Mesenchymal stem cell (in vitro differentiated cells and primary cell): ENCODE results near the gene VMP1.
A peak's percentile ranks its signal among the peaks of the same experiment; 100 is the strongest.

Source experiments
- DNase-seq: peaks from one replicate; pipeline ENCODE4 v3.0.0-alpha.2; 2013
- H2AFZ ChIP-seq: one replicate; pipeline ENCODE4 v1.6.1; 2013; ENCODE audit warnings: low read depth, mild to moderate bottlenecking, control low read depth, inconsistent platforms, low read length, moderate library complexity
- H2AK5ac ChIP-seq: 2 replicates; pipeline ENCODE4 v1.6.1; 2013; ENCODE audit warnings: low read length, moderate library complexity, mild to moderate bottlenecking, inconsistent platforms; ENCODE audit not compliant: severe bottlenecking
- H2BK120ac ChIP-seq: one replicate; pipeline ENCODE4 v1.6.1; 2013; ENCODE audit warnings: low read depth, mild to moderate bottlenecking, inconsistent platforms, low read length, moderate library complexity
- H2BK12ac ChIP-seq, 2 experiments: one replicate each; pipeline ENCODE4 v1.6.1; 2013; ENCODE audit warnings: inconsistent platforms in 2 of 2, low read length in 2 of 2, mild to moderate bottlenecking in 2 of 2, moderate library complexity in 2 of 2, control low read depth in 1 of 2
- H2BK15ac ChIP-seq: one replicate; pipeline ENCODE4 v1.6.1; 2013; ENCODE audit warnings: mild to moderate bottlenecking, low read depth, inconsistent platforms; ENCODE audit not compliant: poor library complexity, severe bottlenecking
- H2BK5ac ChIP-seq: 2 replicates; pipeline ENCODE4 v1.6.1; 2013; ENCODE audit warnings: low read depth, mild to moderate bottlenecking, low read length, control low read depth, inconsistent platforms; ENCODE audit not compliant: poor library complexity, severe bottlenecking
- H3K14ac ChIP-seq, 2 experiments: one replicate each; pipeline ENCODE4 v1.6.1; 2013; ENCODE audit warnings: inconsistent platforms in 2 of 2, low read length in 2 of 2, control low read depth in 1 of 2, mild to moderate bottlenecking in 1 of 2, moderate library complexity in 1 of 2
- H3K18ac ChIP-seq, 2 experiments: one replicate each; pipeline ENCODE4 v1.6.1; 2013; ENCODE audit warnings: inconsistent platforms in 2 of 2, low read length in 2 of 2, control low read depth in 1 of 2, low read depth in 1 of 2, mild to moderate bottlenecking in 1 of 2
- H3K23ac ChIP-seq, 2 experiments: one replicate each; pipeline ENCODE4 v1.6.1; 2013; ENCODE audit warnings: inconsistent platforms in 2 of 2, low read length in 2 of 2, mild to moderate bottlenecking in 2 of 2, moderate library complexity in 2 of 2, control low read depth in 1 of 2
- H3K27ac ChIP-seq: 2 replicates; pipeline ENCODE4 v1.5.1; 2013; ENCODE audit warnings: mild to moderate bottlenecking, moderate library complexity, low read length, control low read depth, inconsistent platforms; ENCODE audit not compliant: poor library complexity, severe bottlenecking
- H3K27me3 ChIP-seq, 2 experiments: 2 replicates each; pipeline versions ENCODE4 v1.6.1 to v1.7.0; 2013; ENCODE audit warnings: low read length in 2 of 2, mild to moderate bottlenecking in 2 of 2, moderate library complexity in 2 of 2, control low read depth in 1 of 2, inconsistent platforms in 1 of 2; ENCODE audit not compliant: control insufficient read depth in 1 of 2, insufficient read depth in 1 of 2
- H3K36me3 ChIP-seq, 2 experiments: 2 replicates each; pipeline versions ENCODE4 v1.6.1 to v1.7.0; 2013; ENCODE audit warnings: low read length in 2 of 2, control low read depth in 1 of 2, inconsistent platforms in 1 of 2, low read depth in 1 of 2, mild to moderate bottlenecking in 1 of 2; ENCODE audit not compliant: insufficient read depth in 2 of 2, control insufficient read depth in 1 of 2
- H3K4ac ChIP-seq, 2 experiments: one replicate each; pipeline ENCODE4 v1.6.1; 2013; ENCODE audit warnings: inconsistent platforms in 2 of 2, low read length in 2 of 2, mild to moderate bottlenecking in 2 of 2, moderate library complexity in 2 of 2, control low read depth in 1 of 2, low read depth in 1 of 2
- H3K4me1 ChIP-seq: 2 replicates; pipeline ENCODE4 v1.6.1; 2013; ENCODE audit warnings: low read depth, low read length, control low read depth; ENCODE audit not compliant: control insufficient read depth, insufficient read depth
- H3K4me2 ChIP-seq: 2 replicates; pipeline ENCODE4 v1.6.1; 2013; ENCODE audit warnings: low read length, mild to moderate bottlenecking, inconsistent platforms; ENCODE audit not compliant: poor library complexity, severe bottlenecking
- H3K4me3 ChIP-seq, 2 experiments: 2 replicates each; pipeline versions ENCODE4 v1.5.1 to v1.7.0; 2013; ENCODE audit warnings: low read length in 2 of 2, mild to moderate bottlenecking in 2 of 2, control low read depth in 1 of 2, low read depth in 1 of 2; ENCODE audit not compliant: insufficient read depth in 1 of 2
- H3K79me1 ChIP-seq: replicated peaks from 2 replicates; pipeline ENCODE4 v1.6.1; 2013; ENCODE audit warnings: mild to moderate bottlenecking, control low read depth, low read length, inconsistent platforms; ENCODE audit not compliant: poor library complexity, severe bottlenecking
- H3K9ac ChIP-seq: 2 replicates; pipeline ENCODE4 v1.7.0; 2013; ENCODE audit warnings: mild to moderate bottlenecking, low read length, moderate library complexity
- H3K9me3 ChIP-seq: 2 replicates; pipeline ENCODE4 v1.7.0; 2013; ENCODE audit warnings: mild to moderate bottlenecking, low read length; ENCODE audit not compliant: control insufficient read depth
- H4K8ac ChIP-seq: one replicate; pipeline ENCODE4 v1.6.1; 2013; ENCODE audit warnings: inconsistent platforms, mild to moderate bottlenecking, low read length, moderate library complexity
- H4K91ac ChIP-seq: one replicate; pipeline ENCODE4 v1.6.1; 2013; ENCODE audit warnings: mild to moderate bottlenecking, low read length, inconsistent platforms
- WGBS: methylation state at CpG from one replicate; pipeline ENCODE4 v1.1.7; 2013; ENCODE audit warnings: mixed read lengths; 5-methylcytosine and 5-hydroxymethylcytosine counted together

Gene VMP1

DNA sequence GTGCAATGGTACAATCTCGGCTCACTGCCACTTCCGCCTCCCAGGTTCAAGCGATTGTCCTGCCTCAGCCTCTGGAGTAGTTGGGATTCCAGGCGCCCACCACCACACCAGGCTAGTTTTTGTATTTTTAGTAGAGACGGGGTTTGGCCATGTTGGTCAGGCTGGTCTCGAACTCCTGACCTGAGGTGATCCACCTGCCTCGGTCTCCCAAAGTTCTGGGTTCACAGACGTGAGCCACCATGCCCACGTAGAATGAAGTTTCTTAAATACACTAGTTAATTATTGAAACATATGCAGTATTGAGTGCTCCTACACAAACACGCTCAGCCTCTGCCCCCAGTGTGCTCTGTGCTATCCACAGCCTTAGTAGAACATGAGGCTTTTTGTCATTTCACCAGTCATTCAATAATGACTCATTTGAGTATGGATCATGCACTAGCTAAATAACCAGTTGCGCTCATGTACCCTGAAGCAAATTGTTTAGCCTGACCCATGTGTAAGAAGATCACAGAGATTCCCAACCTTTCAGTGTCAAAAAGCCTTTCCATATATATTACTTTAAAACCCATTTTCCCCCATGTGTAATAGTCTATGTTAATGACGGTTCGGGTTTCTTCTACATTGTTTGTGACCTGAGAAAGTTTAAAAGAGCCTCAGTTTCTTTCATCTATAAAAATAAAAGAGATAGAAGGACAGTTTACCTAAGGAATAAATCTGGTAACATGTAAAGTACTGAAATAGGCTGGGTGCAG, 135.6 kb downstream of the VMP1 start:
- H3K9ac ChIP-seq, result peak overlapping the region; percentile 99

GRCh38 chr17:59844884-59845594, 137.6 kb downstream of the VMP1 start:
- Histone ChIP-seq H3K4me3 (no peak overlapping the region), H3K79me1 (no peaks in the 10 kb centered on the region), H2BK5ac (peak overlapping the region; percentile 95), H3K4ac (no peak overlapping the region), H2AFZ (no peak overlapping the region), H3K9ac (peak overlapping the region; percentile 99), H3K4me1 (peaks cover 10% of the 10 kb centered on the region), H4K8ac (no peak overlapping the region), H3K4me2 (no peak overlapping the region), H3K27me3 (no peaks in the 10 kb centered on the region), H3K14ac (no peak overlapping the region), H2BK15ac (no peak overlapping the region), H3K18ac (peak overlapping the region in 1 of 2 experiments; percentile 62), H2BK12ac (no peak overlapping the region), H3K9me3 (no peaks in the 10 kb centered on the region), H2BK120ac (no peak overlapping the region), H3K36me3 (peaks cover 0 to 22% of the 10 kb centered on the region in 2 experiments), H3K27ac (peak overlapping the region; percentile 100), H4K91ac (no peak overlapping the region), H3K23ac (no peak overlapping the region), H2AK5ac (no peak overlapping the region)
- WGBS, result 83% methylated on average over 1 of the region's 3 CpGs
- peak; percentile 68 for DNase-seq

More for the DNA sequence above, 135.6 kb downstream of the VMP1 start:
- no peak overlapping the region for H2AFZ ChIP-seq
- peaks cover 0 to 37% of the 10 kb centered on the region in 2 experiments for H3K36me3 ChIP-seq
- H4K91ac ChIP-seq, result no peak overlapping the region
- H3K23ac ChIP-seq, result no peak overlapping the region
- no peaks in the 10 kb centered on the region for H3K9me3 ChIP-seq
- no peak overlapping the region for H2BK120ac ChIP-seq
- H3K18ac ChIP-seq, result peak overlapping the region; percentile 19 to 28
- H2AK5ac ChIP-seq, result no peak overlapping the region
- H2BK5ac ChIP-seq, result no peak overlapping the region
- H3K27me3 ChIP-seq, result no peaks in the 10 kb centered on the region
- H3K4me2 ChIP-seq, result no peak overlapping the region
- DNase-seq, result peak; percentile 98
- H2BK15ac ChIP-seq, result no peak overlapping the region
- peak overlapping the region; percentile 12 for H4K8ac ChIP-seq
- H3K4me3 ChIP-seq, result peak overlapping the region in 1 of 2 experiments; percentile 14
- peaks cover 10% of the 10 kb centered on the region for H3K4me1 ChIP-seq
- 33% methylated on average over 6 of the region's 13 CpGs for WGBS
- H3K4ac ChIP-seq, result no peak overlapping the region
- no peaks in the 10 kb centered on the region for H3K79me1 ChIP-seq
- H2BK12ac ChIP-seq, result no peak overlapping the region
- H3K27ac ChIP-seq, result peak overlapping the region; percentile 99
- no peak overlapping the region for H3K14ac ChIP-seq

DNA sequence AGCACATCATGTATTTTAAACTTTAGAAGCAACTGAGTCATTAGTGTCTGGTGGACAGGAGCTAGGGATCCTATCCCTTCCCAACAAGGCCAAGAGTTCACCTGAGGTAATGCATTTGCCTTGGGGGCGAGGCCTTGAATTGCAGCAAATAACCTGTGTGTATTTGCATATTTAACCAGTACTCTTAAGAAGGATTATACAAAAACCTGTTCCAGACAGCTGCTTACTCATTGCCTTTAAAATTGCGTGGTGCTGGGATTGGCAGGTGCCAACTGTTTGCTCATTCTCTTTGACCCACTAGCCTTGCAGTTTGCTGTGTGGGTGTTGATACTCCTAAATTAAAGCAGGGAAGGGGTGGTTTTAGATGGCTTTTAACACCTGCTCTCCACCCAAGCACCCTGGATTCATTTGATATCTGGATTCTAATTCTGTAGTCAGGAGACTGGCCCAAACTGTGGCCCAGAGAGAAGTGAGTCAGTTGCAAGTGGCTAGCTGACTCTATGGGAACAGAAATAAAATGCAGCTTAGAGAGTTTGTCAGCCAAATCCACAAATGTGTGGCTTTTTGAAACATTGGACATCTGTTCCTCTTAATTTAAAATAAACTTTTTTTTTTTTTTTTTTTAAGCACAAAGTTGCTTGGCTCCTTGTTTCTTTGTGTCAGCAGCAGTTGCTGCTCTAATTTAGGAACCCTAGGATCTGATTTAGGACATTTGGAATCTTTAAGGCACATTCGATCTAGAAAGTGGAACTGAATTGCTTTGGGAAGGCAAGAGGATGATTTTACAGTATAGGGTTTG, 138.3 kb downstream of the VMP1 start:
- Histone ChIP-seq H3K36me3 (peaks cover 0 to 15% of the 10 kb centered on the region in 2 experiments), H3K9ac (peak overlapping the region; percentile 99), H3K4ac (peak overlapping the region in 1 of 2 experiments; percentile 24), H3K4me2 (no peak overlapping the region), H3K14ac (no peak overlapping the region), H3K4me3 (peak overlapping the region in 1 of 2 experiments; percentile 43), H3K23ac (no peak overlapping the region), H3K27me3 (no peaks in the 10 kb centered on the region), H2BK12ac (peak overlapping the region in 1 of 2 experiments; percentile 54), H2AFZ (no peak overlapping the region), H4K91ac (peak overlapping the region; percentile 27), H2BK120ac (no peak overlapping the region), H3K79me1 (no peaks in the 10 kb centered on the region), H3K4me1 (peaks cover 10% of the 10 kb centered on the region), H3K9me3 (no peaks in the 10 kb centered on the region), H2BK15ac (no peak overlapping the region), H2AK5ac (peak overlapping the region; percentile 69), H3K18ac (peak overlapping the region; percentile 14 to 61), H2BK5ac (peak overlapping the region; percentile 95), H3K27ac (peak overlapping the region; percentile 100), H4K8ac (no peak overlapping the region)
- 69% methylated on average over 3 of the region's 3 CpGs for WGBS
- DNase-seq, result peak; percentile 85
